Central memory CD4-positive, alpha-beta T cell (primary cell): ENCODE data around the gene DHTKD1.

Experiments used
- DNase-seq: peaks from one replicate; pipeline ENCODE4 v3.0.0; 2022
- total RNA-seq, 3 experiments: gene quantifications; one replicate each; lab custom pipeline; 2026; lab: John Stamatoyannopoulos, UW

The DHTKD1 gene
- 10.1 to 30.2 (median 22.8) reads per million in 3 experiments for total RNA-seq

- DNase-seq: peak; percentile 98
These were observed at the start of gene DHTKD1 for GRCh38 chr10:12068449-12069269. DHTKD1 (plus strand) TSS chr10:12068954; CDS start chr10:12069034, 80 bp downstream.

- DNase-seq: no peak
These were observed 49.3 kb upstream of the DHTKD1 start for GRCh38 chr10:12019283-12019971.

- DNase-seq: no peak
These were observed 48.2 kb upstream of the DHTKD1 start for GRCh38 chr10:12020574-12020973.

- no peak for DNase-seq
These were observed 46.0 kb upstream of the DHTKD1 start for GRCh38 chr10:12022580-12023257.

- no peak for DNase-seq
These were observed 43.2 kb upstream of the DHTKD1 start for GRCh38 chr10:12025591-12025990.

- no peak for DNase-seq
These were observed 41.2 kb upstream of the DHTKD1 start for GRCh38 chr10:12027539-12027938.

GRCh38 chr10:12031404-12031803 is 37.4 kb upstream of the DHTKD1 start:
- no peak for DNase-seq

GRCh38 chr10:12036073-12036655 is 32.6 kb upstream of the DHTKD1 start:
- DNase-seq: no peak

GRCh38 chr10:12041766-12042408 is 26.9 kb upstream of the DHTKD1 start:
- peak; percentile 1 for DNase-seq

GRCh38 chr10:12042409-12042796 is 26.4 kb upstream of the DHTKD1 start:
- no peak for DNase-seq

- peak; percentile 97 for DNase-seq
These were observed 25.7 kb upstream of the DHTKD1 start, which contains the start of gene UPF2 for GRCh38 chr10:12042797-12043651. UPF2 (minus strand) TSS chr10:12042809; CDS start chr10:12035423, 7,386 bp downstream.

GRCh38 chr10:12045596-12045995 is 23.2 kb upstream of the DHTKD1 start:
- DNase-seq: no peak

GRCh38 chr10:12048547-12048946 is 20.2 kb upstream of the DHTKD1 start:
- no peak for DNase-seq

GRCh38 chr10:12050528-12050927 is 18.2 kb upstream of the DHTKD1 start:
- DNase-seq: no peak

GRCh38 chr10:12051241-12051640 is 17.5 kb upstream of the DHTKD1 start:
- no peak for DNase-seq

- DNase-seq: no peak
These were observed 13.0 kb upstream of the DHTKD1 start for GRCh38 chr10:12055732-12056131.

- no peak for DNase-seq
These were observed 12.0 kb upstream of the DHTKD1 start for GRCh38 chr10:12056748-12057147.

GRCh38 chr10:12061124-12061523 is 7.6 kb upstream of the DHTKD1 start:
- DNase-seq: no peak

GRCh38 chr10:12062754-12063482 is 5.8 kb upstream of the DHTKD1 start:
- no peak for DNase-seq

GRCh38 chr10:12063483-12063818 is 5.3 kb upstream of the DHTKD1 start:
- DNase-seq: no peak

GRCh38 chr10:12067336-12067735 is 1.4 kb upstream of the DHTKD1 start:
- DNase-seq: no peak
